ENCODE measurements around the gene ALDH1A3.

GRCh38 chr15:100949691-100950090 lies 70.1 kb downstream of the ALDH1A3 start:
- TF ChIP-seq CTCF (IDR thresholded peaks at IDR 0.05): no peak
- no peak for TF ChIP-seq POLR2A (IDR thresholded peaks at IDR 0.05)
- no peak for TF ChIP-seq POLR2AphosphoS5 (IDR thresholded peaks at IDR 0.05)
